ENCODE results near the gene BCAS3.

Gene BCAS3

GRCh38 chr17:61251939-61252865 lies 574.6 kb downstream of the BCAS3 start:
- H2BK15ac ChIP-seq (replicated peaks; ENCODE audit: low read depth): no peak overlapping the region
- no peaks in the 10 kb centered on the region for H3K79me2 ChIP-seq (ENCODE audit: control insufficient read depth, insufficient read depth, low read length)
- H3K18ac ChIP-seq (ENCODE audit: low read length): no peak overlapping the region
- no peak overlapping the region for H3K23ac ChIP-seq (ENCODE audit: low read length)
- H3K4me2 ChIP-seq (ENCODE audit: low read length): no peak overlapping the region
- no peak overlapping the region for H3K56ac ChIP-seq (ENCODE audit: low read length)
- H3K4me3 ChIP-seq (ENCODE audit: low read length): no peak overlapping the region
- H3K9ac ChIP-seq (ENCODE audit: low read length): no peak overlapping the region
- no peaks in the 10 kb centered on the region for H3K27me3 ChIP-seq (ENCODE audit: insufficient read depth, low read length, poor library complexity)
- no peak overlapping the region for H4K5ac ChIP-seq (ENCODE audit: low read length)
- H3K4ac ChIP-seq (ENCODE audit: low read depth, low read length): no peak overlapping the region
- no peak overlapping the region for H4K8ac ChIP-seq (ENCODE audit: low read depth, low read length)
- H3K36me3 ChIP-seq (ENCODE audit: control insufficient read depth, insufficient read depth, low read length): no peaks in the 10 kb centered on the region
- H3K4me1 ChIP-seq (ENCODE audit: control insufficient read depth, low read depth, low read length): no peaks in the 10 kb centered on the region
- H3K27ac ChIP-seq (ENCODE audit: low read depth, low read length): no peak overlapping the region
- H3K79me1 ChIP-seq (ENCODE audit: low read length): no peaks in the 10 kb centered on the region
- H2AK5ac ChIP-seq (ENCODE audit: low read length): no peak overlapping the region
- no peak overlapping the region for H2BK120ac ChIP-seq (ENCODE audit: low read depth, low read length)
- whole genome bisulfite sequencing (ENCODE audit: extremely low coverage, insufficient coverage, low lambda C conversion rate): no CpG with 5 or more reads among the region's 10 CpGs
- no peak for DNase-seq
- H2BK5ac ChIP-seq (ENCODE audit: low read length): no peak overlapping the region

DNA sequence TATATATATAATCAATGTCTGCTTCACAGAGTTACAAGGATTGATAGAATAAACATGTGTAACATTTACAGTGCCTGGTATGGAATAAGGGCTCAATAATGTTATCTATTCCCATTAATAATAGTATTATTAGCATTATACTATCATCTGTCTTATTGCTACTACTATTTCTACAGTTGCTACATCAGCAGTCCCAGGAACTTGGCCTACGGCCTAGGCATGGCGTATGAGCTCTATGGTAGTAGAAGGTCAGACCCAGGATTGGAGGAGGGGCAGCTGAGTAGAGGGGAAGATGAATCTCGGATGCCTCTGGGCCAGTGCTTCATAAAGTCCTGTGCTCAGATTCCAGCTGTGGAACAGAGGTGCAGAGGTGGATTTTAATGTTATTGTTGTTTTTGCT lies 575.7 kb downstream of the BCAS3 start:
- Histone ChIP-seq H4K8ac (ENCODE audit: low read depth, low read length) (no peak overlapping the region), H3K56ac (ENCODE audit: low read length) (no peak overlapping the region), H2BK120ac (ENCODE audit: low read depth, low read length) (no peak overlapping the region), H3K4me2 (ENCODE audit: low read length) (no peak overlapping the region), H3K27me3 (ENCODE audit: insufficient read depth, low read length, poor library complexity) (no peaks in the 10 kb centered on the region), H2BK15ac (replicated peaks; ENCODE audit: low read depth) (no peak overlapping the region), H3K9ac (ENCODE audit: low read length) (no peak overlapping the region), H2BK5ac (ENCODE audit: low read length) (no peak overlapping the region), H3K4me1 (ENCODE audit: control insufficient read depth, low read depth, low read length) (no peaks in the 10 kb centered on the region), H3K79me2 (ENCODE audit: control insufficient read depth, insufficient read depth, low read length) (no peaks in the 10 kb centered on the region), H4K5ac (ENCODE audit: low read length) (no peak overlapping the region), H3K23ac (ENCODE audit: low read length) (no peak overlapping the region), H2AK5ac (ENCODE audit: low read length) (no peak overlapping the region), H3K79me1 (ENCODE audit: low read length) (no peaks in the 10 kb centered on the region), H3K18ac (ENCODE audit: low read length) (no peak overlapping the region), H3K27ac (ENCODE audit: low read depth, low read length) (no peak overlapping the region), H3K4me3 (ENCODE audit: low read length) (no peak overlapping the region), H3K4ac (ENCODE audit: low read depth, low read length) (no peak overlapping the region), H3K36me3 (ENCODE audit: control insufficient read depth, insufficient read depth, low read length) (no peaks in the 10 kb centered on the region)
- DNase-seq: no peak
- WGBS (ENCODE audit: extremely low coverage, insufficient coverage, low lambda C conversion rate): no CpG with 5 or more reads among the region's 3 CpGs

DNA sequence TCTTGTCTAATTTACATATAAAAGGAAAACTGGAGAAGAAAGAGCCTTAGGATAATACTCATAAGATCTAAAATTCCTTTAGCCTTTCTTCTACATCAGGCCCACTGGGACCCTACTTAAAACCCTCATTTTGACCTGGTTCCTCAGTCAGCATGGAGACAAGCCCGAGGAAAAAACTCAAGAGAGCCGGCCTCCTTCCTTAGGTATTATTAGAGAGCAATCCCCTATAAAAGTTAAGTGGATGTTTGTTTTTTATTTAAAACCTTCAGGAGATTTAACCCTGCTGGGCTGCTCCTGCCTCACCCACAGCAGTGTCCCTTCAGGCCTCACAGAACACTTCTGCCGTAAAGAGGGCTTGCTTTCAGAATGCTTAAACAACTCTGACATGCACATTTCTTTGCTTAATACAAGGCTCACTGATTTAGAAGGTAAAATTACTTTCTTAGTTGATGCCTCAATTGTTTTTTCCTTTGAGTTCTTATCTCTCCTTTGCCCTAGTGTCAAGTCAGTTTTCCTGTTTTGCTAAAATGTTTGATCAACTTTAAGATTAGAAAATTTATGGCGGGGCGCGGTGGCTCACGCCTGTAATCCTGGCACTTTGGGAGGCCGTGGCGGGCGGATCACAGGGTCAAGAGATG lies 576.4 kb downstream of the BCAS3 start:
- peak overlapping the region; percentile 60 for H3K18ac ChIP-seq (ENCODE audit: low read length)
- H3K4me1 ChIP-seq (ENCODE audit: control insufficient read depth, low read depth, low read length): no peaks in the 10 kb centered on the region
- no peak overlapping the region for H3K23ac ChIP-seq (ENCODE audit: low read length)
- no CpG with 5 or more reads among the region's 10 CpGs for WGBS (ENCODE audit: extremely low coverage, insufficient coverage, low lambda C conversion rate)
- H4K5ac ChIP-seq (ENCODE audit: low read length): no peak overlapping the region
- H3K79me2 ChIP-seq (ENCODE audit: control insufficient read depth, insufficient read depth, low read length): no peaks in the 10 kb centered on the region
- DNase-seq: no peak
- H3K79me1 ChIP-seq (ENCODE audit: low read length): no peaks in the 10 kb centered on the region
- H2BK120ac ChIP-seq (ENCODE audit: low read depth, low read length): no peak overlapping the region
- H2BK5ac ChIP-seq (ENCODE audit: low read length): no peak overlapping the region
- no peaks in the 10 kb centered on the region for H3K27me3 ChIP-seq (ENCODE audit: insufficient read depth, low read length, poor library complexity)
- H3K9ac ChIP-seq (ENCODE audit: low read length): no peak overlapping the region
- no peak overlapping the region for H3K27ac ChIP-seq (ENCODE audit: low read depth, low read length)
- no peak overlapping the region for H2BK15ac ChIP-seq (replicated peaks; ENCODE audit: low read depth)
- H3K36me3 ChIP-seq (ENCODE audit: control insufficient read depth, insufficient read depth, low read length): no peaks in the 10 kb centered on the region
- no peak overlapping the region for H4K8ac ChIP-seq (ENCODE audit: low read depth, low read length)
- H2AK5ac ChIP-seq (ENCODE audit: low read length): no peak overlapping the region
- H3K4me3 ChIP-seq (ENCODE audit: low read length): no peak overlapping the region
- no peak overlapping the region for H3K4ac ChIP-seq (ENCODE audit: low read depth, low read length)
- no peak overlapping the region for H3K56ac ChIP-seq (ENCODE audit: low read length)
- no peak overlapping the region for H3K4me2 ChIP-seq (ENCODE audit: low read length)

DNA sequence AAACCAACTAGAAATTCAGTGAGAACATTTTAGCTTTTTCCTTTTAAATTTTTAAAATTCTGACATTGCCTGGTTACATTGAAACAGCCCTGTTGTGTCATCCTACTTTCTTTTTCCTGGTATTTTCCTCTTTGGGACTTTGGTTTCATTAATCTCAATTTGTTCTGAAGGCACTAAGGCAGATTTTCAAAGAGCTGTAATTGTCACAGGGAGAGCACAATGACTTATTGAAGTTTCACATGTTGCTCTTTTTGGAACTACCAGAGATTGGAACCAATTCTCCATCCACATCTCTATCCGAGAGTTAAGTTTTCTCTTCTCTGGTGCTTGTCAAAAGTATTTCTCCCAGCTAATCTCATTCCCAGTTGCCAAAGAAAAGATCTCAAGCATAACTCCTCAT lies 577.3 kb downstream of the BCAS3 start:
- no peak overlapping the region for H2BK15ac ChIP-seq (replicated peaks; ENCODE audit: low read depth)
- no peak overlapping the region for H2BK120ac ChIP-seq (ENCODE audit: low read depth, low read length)
- no CpG with 5 or more reads among the region's 1 CpG for WGBS (ENCODE audit: extremely low coverage, insufficient coverage, low lambda C conversion rate)
- H3K4me2 ChIP-seq (ENCODE audit: low read length): no peak overlapping the region
- no peaks in the 10 kb centered on the region for H3K36me3 ChIP-seq (ENCODE audit: control insufficient read depth, insufficient read depth, low read length)
- no peak overlapping the region for H3K56ac ChIP-seq (ENCODE audit: low read length)
- H2AK5ac ChIP-seq (ENCODE audit: low read length): no peak overlapping the region
- no peak overlapping the region for H4K8ac ChIP-seq (ENCODE audit: low read depth, low read length)
- H3K4me1 ChIP-seq (ENCODE audit: control insufficient read depth, low read depth, low read length): no peaks in the 10 kb centered on the region
- H3K4me3 ChIP-seq (ENCODE audit: low read length): no peak overlapping the region
- no peak overlapping the region for H3K23ac ChIP-seq (ENCODE audit: low read length)
- H3K79me1 ChIP-seq (ENCODE audit: low read length): no peaks in the 10 kb centered on the region
- no peak overlapping the region for H2BK5ac ChIP-seq (ENCODE audit: low read length)
- H3K79me2 ChIP-seq (ENCODE audit: control insufficient read depth, insufficient read depth, low read length): no peaks in the 10 kb centered on the region
- no peaks in the 10 kb centered on the region for H3K27me3 ChIP-seq (ENCODE audit: insufficient read depth, low read length, poor library complexity)
- H3K9ac ChIP-seq (ENCODE audit: low read length): no peak overlapping the region
- no peak overlapping the region for H3K4ac ChIP-seq (ENCODE audit: low read depth, low read length)
- no peak overlapping the region for H3K18ac ChIP-seq (ENCODE audit: low read length)
- H3K27ac ChIP-seq (ENCODE audit: low read depth, low read length): no peak overlapping the region
- DNase-seq: no peak
- H4K5ac ChIP-seq (ENCODE audit: low read length): no peak overlapping the region

DNA sequence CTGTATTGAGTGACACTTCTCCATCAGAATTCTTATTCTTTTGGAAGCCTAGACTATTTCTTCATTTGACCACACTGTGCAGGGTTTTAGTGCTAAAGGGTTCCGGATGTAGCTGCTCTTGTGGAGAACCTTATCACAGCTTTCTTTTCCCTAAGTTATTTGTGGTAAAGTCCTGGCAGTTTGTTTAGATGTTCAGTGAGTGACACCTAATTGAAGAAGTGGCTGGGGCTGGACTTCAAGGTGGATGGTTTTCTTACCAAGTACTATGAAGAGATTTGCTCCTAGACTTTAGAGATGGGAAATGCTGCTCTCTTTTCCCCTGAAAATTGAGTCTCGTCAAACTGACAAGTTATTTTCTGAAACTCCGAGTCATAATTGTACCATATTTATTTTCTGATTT lies 578.0 kb downstream of the BCAS3 start:
- H2BK15ac ChIP-seq (replicated peaks; ENCODE audit: low read depth): no peak overlapping the region

More for the DNA sequence above, 578.0 kb downstream of the BCAS3 start:
- Histone ChIP-seq H3K18ac (ENCODE audit: low read length) (no peak overlapping the region), H3K27ac (ENCODE audit: low read depth, low read length) (no peak overlapping the region), H3K56ac (ENCODE audit: low read length) (no peak overlapping the region), H4K5ac (ENCODE audit: low read length) (no peak overlapping the region), H4K8ac (ENCODE audit: low read depth, low read length) (no peak overlapping the region), H2BK5ac (ENCODE audit: low read length) (no peak overlapping the region), H3K27me3 (ENCODE audit: insufficient read depth, low read length, poor library complexity) (no peaks in the 10 kb centered on the region), H3K4me2 (ENCODE audit: low read length) (no peak overlapping the region), H3K4ac (ENCODE audit: low read depth, low read length) (no peak overlapping the region), H3K79me2 (ENCODE audit: control insufficient read depth, insufficient read depth, low read length) (no peaks in the 10 kb centered on the region), H2AK5ac (ENCODE audit: low read length) (no peak overlapping the region), H3K79me1 (ENCODE audit: low read length) (no peaks in the 10 kb centered on the region), H3K4me3 (ENCODE audit: low read length) (no peak overlapping the region), H3K9ac (ENCODE audit: low read length) (no peak overlapping the region), H3K23ac (ENCODE audit: low read length) (no peak overlapping the region), H2BK120ac (ENCODE audit: low read depth, low read length) (no peak overlapping the region), H3K4me1 (ENCODE audit: control insufficient read depth, low read depth, low read length) (no peaks in the 10 kb centered on the region), H3K36me3 (ENCODE audit: control insufficient read depth, insufficient read depth, low read length) (no peaks in the 10 kb centered on the region)
- no CpG with 5 or more reads among the region's 3 CpGs for WGBS (ENCODE audit: extremely low coverage, insufficient coverage, low lambda C conversion rate)
- no peak for DNase-seq

Measured in mesendoderm (in vitro differentiated cells).